K562 (cell line): ENCODE results near the gene FAM117A. TPM values are rescaled to one million over a fixed set of nuclear protein-coding genes. Genes with fewer than 3 reads are reported as not detected.

Experiments used
- ATAC-seq: fragments of 200-7000 bp; cut with Tn5 transposase; 3 replicates; pipeline ENCODE4 v1.9.1; 2020; ENCODE audit warnings: moderate library complexity
- BruUV-seq: library from RNA; stranded (reverse); fragments of 400-500 nt; replicated peaks from 2 replicates; lab custom pipeline; 2021; lab: Mats Ljungman, UMichigan
- CTCF ChIA-PET: fragments of 300-600 bp; formaldehyde crosslinking; extraction: SDS; loops from one replicate; lab custom pipeline; 2021; ENCODE audit warnings: low intra/inter-chr PET ratio; lab: Yijun Ruan, JAX
- POLR2A ChIA-PET: fragments of 300-600, 350-650 bp; sonication (Branson Sonifier 250); formaldehyde crosslinking; extraction: SDS; loops from one replicate; lab custom pipeline; 2021; ENCODE audit warnings: antibody characterized with exemption, inconsistent platforms; lab: Yijun Ruan, JAX
- DNase-seq, 4 experiments: peaks; one replicate each; pipeline versions ENCODE4 v3.0.0 to v3.0.0-alpha.2; 2011 to 2018; ENCODE audit warnings: low spot score in 3 of 4, mixed read lengths in 3 of 4; ENCODE audit errors: extremely low read depth in 1 of 4
- FAIRE-seq: peaks from 2 replicates; lab custom pipeline; 2011; peaks lifted over from hg19 to GRCh38; lab: Jason Lieb, UNC
- H2AFZ ChIP-seq: 2 replicates; pipeline ENCODE4 v1.6.0; 2011; ENCODE audit warnings: low read depth, low read length, control low read depth, inconsistent platforms
- H3K27ac ChIP-seq: fragments of 200-600 bp; 3 replicates; pipeline ENCODE4 v1.8.0; 2011; ENCODE audit warnings: low read depth, mild to moderate bottlenecking, control low read depth, inconsistent platforms, low read length, moderate library complexity, mixed read lengths; ENCODE audit errors: extremely low read depth
- H3K27me3 ChIP-seq, 2 experiments: fragments of 300-600 bp in 1 of 2; 2 replicates in 1 of 2; 3 replicates in 1 of 2; pipeline versions ENCODE4 v1.6.0 to v1.8.0; 2011; ENCODE audit warnings: inconsistent platforms in 2 of 2, low read length in 2 of 2, mild to moderate bottlenecking in 1 of 2, mixed read lengths in 1 of 2, moderate library complexity in 1 of 2; ENCODE audit not compliant: control insufficient read depth in 2 of 2, insufficient read depth in 2 of 2
- H3K36me3 ChIP-seq: fragments of 300-600 bp; 3 replicates; pipeline ENCODE4 v1.8.0; 2011; ENCODE audit warnings: mild to moderate bottlenecking, low read length, inconsistent platforms; ENCODE audit not compliant: control insufficient read depth, insufficient read depth
- H3K4me1 ChIP-seq, 2 experiments: fragments of 200-600 bp in 1 of 2; replicated peaks in 1 of 2; 2 replicates in 1 of 2; 3 replicates in 1 of 2; pipeline versions ENCODE4 v1.5.1 to v1.8.0; 2011; ENCODE audit warnings: inconsistent platforms in 2 of 2, low read length in 2 of 2, mild to moderate bottlenecking in 1 of 2, mixed read lengths in 1 of 2, moderate library complexity in 1 of 2; ENCODE audit not compliant: control insufficient read depth in 2 of 2, insufficient read depth in 2 of 2
- H3K4me2 ChIP-seq: 2 replicates; pipeline ENCODE4 v1.6.1; 2011; ENCODE audit warnings: low read length, control low read depth, inconsistent platforms, mixed read lengths; ENCODE audit not compliant: insufficient read depth
- H3K4me3 ChIP-seq: fragments of 200-600 bp; sonication (generic), shearing (Covaris generic); 2 replicates; pipeline ENCODE4 v1.5.1; 2016; ENCODE audit warnings: control low read depth, inconsistent platforms
- H3K79me2 ChIP-seq: fragments of 200-600 bp; 3 replicates; pipeline ENCODE4 v1.8.0; 2011; ENCODE audit warnings: low read length, inconsistent platforms; ENCODE audit not compliant: control insufficient read depth, insufficient read depth
- H3K9ac ChIP-seq, 2 experiments: 2 replicates each; pipeline versions ENCODE4 v1.6.0 to v1.6.1; 2011; ENCODE audit warnings: low read depth in 2 of 2, low read length in 2 of 2, control low read depth in 1 of 2, inconsistent platforms in 1 of 2, mild to moderate bottlenecking in 1 of 2, mixed read lengths in 1 of 2; ENCODE audit not compliant: insufficient read depth in 1 of 2
- H3K9me1 ChIP-seq: one replicate; pipeline ENCODE4 v1.6.0; 2011; ENCODE audit warnings: inconsistent platforms, mild to moderate bottlenecking, low read length, moderate library complexity; ENCODE audit not compliant: control insufficient read depth, insufficient read depth
- H3K9me3 ChIP-seq: replicated peaks from 2 replicates; pipeline ENCODE4 v1.5.1; 2011; ENCODE audit warnings: low read depth, low read length, inconsistent platforms; ENCODE audit not compliant: control insufficient read depth, insufficient read depth
- H4K20me1 ChIP-seq: replicated peaks from 2 replicates; pipeline ENCODE4 v1.6.1; 2011; ENCODE audit warnings: low read length, inconsistent platforms, mixed read lengths; ENCODE audit not compliant: control insufficient read depth, insufficient read depth
- ARHGAP35 ChIP-seq: fragments of 450-650 bp; IDR thresholded peaks from 2 replicates; pipeline ENCODE4 v1.6.1; 2018; ENCODE audit not compliant: partially characterized antibody
- GATAD2B ChIP-seq: fragments of 450-650 bp; IDR thresholded peaks from 2 replicates; pipeline ENCODE4 v1.6.1; 2017; ENCODE audit warnings: mild to moderate bottlenecking, borderline replicate concordance
- KAT2B ChIP-seq: IDR thresholded peaks from one replicate; pipeline ENCODE4 v1.6.1; 2012; ENCODE audit warnings: low read depth, mild to moderate bottlenecking, control low read depth, inconsistent platforms, low read length, moderate library complexity
- MEF2D ChIP-seq: conservative IDR thresholded peaks from 2 replicates; pipeline ENCODE4 v1.6.1; 2016; ENCODE audit warnings: low read depth, missing genetic modification characterization, missing compliant biosample characterization
- MTA1 ChIP-seq: fragments of 450-650 bp; IDR thresholded peaks from 2 replicates; pipeline ENCODE4 v1.6.1; 2017; ENCODE audit warnings: borderline replicate concordance
- MXD1 ChIP-seq: fragments of 250-450 bp; sonication (Bioruptor Pico); IDR thresholded peaks from 2 replicates; pipeline ENCODE4 v1.8.0; 2021; ENCODE audit warnings: borderline replicate concordance, mild to moderate bottlenecking, moderate library complexity; ENCODE audit not compliant: poor library complexity, severe bottlenecking
- NFE2 ChIP-seq: IDR thresholded peaks from 2 replicates; pipeline ENCODE4 v1.6.1; 2014; ENCODE audit warnings: antibody characterized with exemption, low read depth
- PTBP1 ChIP-seq: fragments of 200-400 bp; formaldehyde crosslinking; IDR thresholded peaks from 2 replicates; pipeline ENCODE4 v1.6.1; 2017; ENCODE audit warnings: low read depth, low read length
- SMAD2 ChIP-seq: fragments of 150-350 bp; IDR thresholded peaks from 2 replicates; pipeline ENCODE4 v1.6.1; 2014; ENCODE audit warnings: low read depth, mild to moderate bottlenecking, low read length
- SMAD4 ChIP-seq: fragments of 250-450 bp; sonication (Bioruptor Pico); conservative IDR thresholded peaks from 2 replicates; pipeline ENCODE4 v1.8.0; 2021; ENCODE audit warnings: inconsistent platforms, mild to moderate bottlenecking, moderate library complexity
- SMARCB1 ChIP-seq: IDR thresholded peaks from 2 replicates; pipeline ENCODE4 v1.6.1; 2011; ENCODE audit warnings: improper control_type of control experiment, low read depth; ENCODE audit not compliant: insufficient read length
- TARDBP ChIP-seq: fragments of 450-650 bp; IDR thresholded peaks from 2 replicates; pipeline ENCODE4 v1.6.1; 2016
- ZNF449 ChIP-seq: fragments of 250-450 bp; sonication (Bioruptor Pico); IDR thresholded peaks from 2 replicates; pipeline ENCODE4 v1.8.0; 2022; ENCODE audit warnings: moderate library complexity, mild to moderate bottlenecking, inconsistent platforms
- ZNF586 ChIP-seq: fragments of 450-650 bp; formaldehyde crosslinking; conservative IDR thresholded peaks from 2 replicates; pipeline ENCODE4 v1.4.0; 2020; ENCODE audit warnings: mild to moderate bottlenecking, moderate library complexity
- WGBS: fragments of 100-300 bp; shearing (Covaris generic); methylation state at CpG from one replicate; pipeline ENCODE4 v1.1.6; 2016; ENCODE audit warnings: low coverage, mixed read lengths; ENCODE audit not compliant: insufficient coverage; ENCODE audit errors: missing lambda C conversion rate; 5-methylcytosine and 5-hydroxymethylcytosine counted together
- in situ Hi-C: fragments of 300-500 bp; cut with MboI; formaldehyde crosslinking; loops from 4 replicates; pipeline ENCODE4 v1.15.0; 2018; ENCODE audit warnings: inconsistent platforms, mixed read lengths
- intact Hi-C: fragments of 100-400 bp; cut with micrococcal nuclease; formaldehyde crosslinking; loops from 2 replicates; pipeline ENCODE4 v1.14.2; 2022
- polyA plus RNA-seq, 8 experiments: library from polyadenylated mRNA; depleted of rRNA in 4 of 8; stranded (reverse) in 5 of 8; unstranded in 3 of 8; fragments of >200 nt; fragmentation: Nextera tagmentation in 2 of 8; fragmentation: Illumina TruSeq in 1 of 8; extraction: Ambion mirVana in 2 of 8; extraction: Trizol in 1 of 8; gene quantifications; 2 replicates each; pipeline versions ENCODE4 v1.2.1 to v1.2.3, GENCODE V29; 2011 to 2014; ENCODE audit warnings: inconsistent platforms in 1 of 8, missing spikeins in 1 of 8
- total RNA-seq, 7 experiments: library from RNA; depleted of rRNA in 6 of 7; stranded (reverse); fragments of >200 nt in 6 of 7; fragmentation: Illumina TruSeq in 2 of 7; extraction: Trizol in 2 of 7; gene quantifications; 2 replicates each; pipeline versions ENCODE4 v1.2.1 to v1.2.3, GENCODE V29; 2011 to 2021; ENCODE audit warnings: low replicate concordance in 1 of 7

The FAM117A gene
- total and polyA plus RNA-seq, 9 of the 15 experiments (the other 6 are each of a cell fraction or from before 2014, with no cell fraction given), result 3.1 to 79.7 (median 36.6) TPM

GRCh38 chr17:49759203-49759602, 4.7 kb downstream of the FAM117A start:
- Histone ChIP-seq H3K27ac (no peak overlapping the region), H3K36me3 (peaks cover 60% of the 10 kb centered on the region), H3K4me1 (peaks cover 30 to 63% of the 10 kb centered on the region in 2 experiments), H3K9me1 (peaks cover 12% of the 10 kb centered on the region), H3K27me3 (no peaks in the 10 kb centered on the region), H3K9ac (no peak overlapping the region), H3K4me3 (no peak overlapping the region), H3K79me2 (peaks cover 93% of the 10 kb centered on the region), H3K4me2 (no peak overlapping the region; the same call in 1 of the 2 replicates), H2AFZ (no peak overlapping the region), H4K20me1 (peaks cover 29% of the 10 kb centered on the region), H3K9me3 (no peaks in the 10 kb centered on the region)
- FAIRE-seq, result no peak
- ATAC-seq, result no peak
- no TSS peak for BruUV-seq
- WGBS, result 71% methylated on average over 3 of the region's 3 CpGs
- intact Hi-C loops (no loop called here), in situ Hi-C loops (no loop called here)
- TF ChIP-seq PTBP1, result no peak
- TF ChIP-seq SMAD4 (CRISPR knock-in tag), result no peak
- TF ChIP-seq KAT2B, result no peak
- TF ChIP-seq NFE2, result no peak
- no peak for TF ChIP-seq SMARCB1
- TF ChIP-seq ZNF586 (CRISPR knock-in tag), result no peak
- TF ChIP-seq ZNF449 (CRISPR knock-in tag), result no peak
- TF ChIP-seq SMAD2, result no peak
- TF ChIP-seq TARDBP, result no peak
- TF ChIP-seq ARHGAP35, result no peak
- TF ChIP-seq MXD1 (CRISPR knock-in tag), result no peak
- no peak for TF ChIP-seq MEF2D (tag)
- TF ChIP-seq GATAD2B, result no peak
- TF ChIP-seq MTA1, result no peak
- no peak for DNase-seq
- ChIA-PET POLR2A (interaction anchor here (0.7 to 1.6 kb wide), 3 partner anchors 7 to 19 kb away, joined by 3 to 5 read pairs (median 5); no protein-coding TSS in a partner anchor), CTCF (no interaction called here)
